H1 (cell line): Measurements from ENCODE around the gene AMT. TPM values are rescaled to one million over a fixed set of nuclear protein-coding genes. Genes with fewer than 3 reads are reported as not detected.

ENCODE experiments used
- CTCF ChIA-PET: fragments of 300-600 bp; sonication (Branson Sonifier 250); formaldehyde crosslinking; loops from one replicate; lab custom pipeline; 2021; ENCODE audit not compliant: partially characterized antibody; lab: Charles Lee
- POLR2A ChIA-PET: fragments of 300-600 bp; sonication (Branson Sonifier 250); formaldehyde crosslinking; loops from one replicate; lab custom pipeline; 2021; ENCODE audit warnings: inconsistent platforms; ENCODE audit not compliant: partially characterized antibody; lab: Charles Lee
- DNase-seq, 2 experiments: peaks; one replicate each; pipeline versions ENCODE4 v3.0.0 to v3.0.0-alpha.2; 2010 to 2022; ENCODE audit warnings: low spot score in 2 of 2, low read depth in 1 of 2, mixed read lengths in 1 of 2
- FAIRE-seq: peaks from 2 replicates; lab custom pipeline; 2011; peaks lifted over from hg19 to GRCh38; lab: Jason Lieb, UNC
- H2AFZ ChIP-seq: 2 replicates; pipeline ENCODE4 v1.8.1; 2012; ENCODE audit warnings: low read length, inconsistent platforms
- H2AK5ac ChIP-seq: 2 replicates; pipeline ENCODE4 v1.6.1; 2013; ENCODE audit warnings: low read depth, low read length
- H2BK120ac ChIP-seq: replicated peaks from 2 replicates; pipeline ENCODE3; 2013; ENCODE audit warnings: low read depth, low read length, inconsistent platforms
- H2BK12ac ChIP-seq: 2 replicates; pipeline ENCODE4 v1.6.1; 2013; ENCODE audit warnings: low read depth, low read length
- H2BK15ac ChIP-seq: 2 replicates; pipeline ENCODE4 v1.6.1; 2013; ENCODE audit warnings: low read length
- H2BK20ac ChIP-seq: 2 replicates; pipeline ENCODE4 v1.6.1; 2013; ENCODE audit warnings: low read length
- H2BK5ac ChIP-seq: 2 replicates; pipeline ENCODE4 v1.6.1; 2013; ENCODE audit warnings: low read depth, low read length
- H3K14ac ChIP-seq: 2 replicates; pipeline ENCODE4 v1.6.1; 2013; ENCODE audit warnings: inconsistent platforms; ENCODE audit not compliant: insufficient read length
- H3K18ac ChIP-seq: 2 replicates; pipeline ENCODE4 v1.6.1; 2013; ENCODE audit warnings: low read length; ENCODE audit errors: extremely low read depth
- H3K23ac ChIP-seq: 2 replicates; pipeline ENCODE4 v1.6.1; 2013; ENCODE audit warnings: inconsistent platforms; ENCODE audit not compliant: insufficient read length
- H3K23me2 ChIP-seq: 2 replicates; pipeline ENCODE4 v1.6.1; 2013; ENCODE audit warnings: low read depth, low read length
- H3K27ac ChIP-seq: 2 replicates; pipeline ENCODE4 v1.6.1; 2011; ENCODE audit warnings: low read depth, low read length, inconsistent platforms
- H3K27me3 ChIP-seq, 4 experiments: replicated peaks in 1 of 4; 1 replicate in 1 of 4; 2 replicates in 3 of 4; pipeline versions ENCODE4 v1.6.1 to v1.8.1; 2011 to 2013; ENCODE audit warnings: low read length in 3 of 4, mild to moderate bottlenecking in 3 of 4, inconsistent platforms in 2 of 4, mixed read lengths in 2 of 4, moderate library complexity in 1 of 4; ENCODE audit not compliant: control insufficient read depth in 3 of 4, insufficient read depth in 3 of 4; ENCODE audit errors: extremely low read depth in 1 of 4
- H3K36me3 ChIP-seq, 4 experiments: 2 replicates each; pipeline versions ENCODE4 v1.6.1 to v1.8.1; 2011 to 2013; ENCODE audit warnings: mild to moderate bottlenecking in 4 of 4, low read length in 3 of 4, moderate library complexity in 2 of 4, control low read depth in 1 of 4, inconsistent platforms in 1 of 4; ENCODE audit not compliant: insufficient read depth in 4 of 4, control insufficient read depth in 2 of 4
- H3K4ac ChIP-seq: replicated peaks from 2 replicates; pipeline ENCODE3; 2013; ENCODE audit warnings: low read length, low read depth, mixed read lengths, inconsistent platforms; ENCODE audit not compliant: insufficient read length
- H3K4me1 ChIP-seq, 4 experiments: replicated peaks in 1 of 4; 1 replicate in 1 of 4; 2 replicates in 3 of 4; pipeline versions ENCODE4 v1.6.1 to v1.8.1; 2011 to 2013; ENCODE audit warnings: low read length in 3 of 4, inconsistent platforms in 2 of 4, mixed read lengths in 1 of 4; ENCODE audit not compliant: insufficient read depth in 4 of 4, control insufficient read depth in 3 of 4
- H3K4me2 ChIP-seq, 2 experiments: 2 replicates each; pipeline versions ENCODE4 v1.6.1 to v1.8.1; 2011 to 2013; ENCODE audit warnings: low read depth in 2 of 2, low read length in 2 of 2, control low read depth in 1 of 2, inconsistent platforms in 1 of 2, mild to moderate bottlenecking in 1 of 2; ENCODE audit not compliant: insufficient read depth in 1 of 2
- H3K4me3 ChIP-seq, 4 experiments: fragments of 200-600, 300-600 bp in 1 of 4; sonication (generic), shearing (Covaris generic), sonication (Bioruptor Twin) in 1 of 4; 2 replicates each; pipeline versions ENCODE4 v1.5.1 to v1.8.1; 2011 to 2016; ENCODE audit warnings: low read length in 4 of 4, low read depth in 3 of 4, control low read depth in 2 of 4, inconsistent platforms in 2 of 4, mild to moderate bottlenecking in 2 of 4, mixed read lengths in 1 of 4, moderate library complexity in 1 of 4; ENCODE audit not compliant: insufficient read depth in 2 of 4; ENCODE audit errors: extremely low read depth in 1 of 4
- H3K56ac ChIP-seq: replicated peaks from 2 replicates; pipeline ENCODE3; 2013; ENCODE audit warnings: low read depth, mild to moderate bottlenecking, mixed read lengths, low read length, inconsistent platforms; ENCODE audit not compliant: insufficient read length
- H3K79me1 ChIP-seq: 2 replicates; pipeline ENCODE4 v1.6.1; 2013; ENCODE audit warnings: low read depth, low read length, control low read depth
- H3K79me2 ChIP-seq, 2 experiments: 2 replicates each; pipeline versions ENCODE4 v1.6.1 to v1.8.1; 2012 to 2013; ENCODE audit warnings: low read length in 2 of 2, mild to moderate bottlenecking in 2 of 2, inconsistent platforms in 1 of 2; ENCODE audit not compliant: insufficient read depth in 2 of 2, control insufficient read depth in 1 of 2
- H3K9ac ChIP-seq, 4 experiments: replicated peaks in 1 of 4; 1 replicate in 1 of 4; 2 replicates in 3 of 4; pipeline versions ENCODE4 v1.6.1 to v1.8.1; 2011 to 2013; ENCODE audit warnings: low read depth in 3 of 4, low read length in 3 of 4, control low read depth in 2 of 4, mild to moderate bottlenecking in 2 of 4, moderate library complexity in 2 of 4, inconsistent platforms in 1 of 4; ENCODE audit errors: extremely low read depth in 1 of 4
- H3K9me3 ChIP-seq, 2 experiments: 2 replicates each; pipeline versions ENCODE4 v1.6.1 to v1.8.1; 2012 to 2013; ENCODE audit warnings: mild to moderate bottlenecking in 2 of 2, moderate library complexity in 2 of 2, control low read depth in 1 of 2, inconsistent platforms in 1 of 2, low read depth in 1 of 2, low read length in 1 of 2, mixed read lengths in 1 of 2; ENCODE audit not compliant: insufficient read depth in 2 of 2
- H4K20me1 ChIP-seq, 2 experiments: replicated peaks in 1 of 2; 2 replicates each; pipeline versions ENCODE3 to v1.8.1; 2011 to 2013; ENCODE audit warnings: inconsistent platforms in 2 of 2, low read length in 2 of 2, mild to moderate bottlenecking in 1 of 2; ENCODE audit not compliant: insufficient read depth in 2 of 2, control insufficient read depth in 1 of 2
- H4K5ac ChIP-seq: 2 replicates; pipeline ENCODE4 v1.6.1; 2013; ENCODE audit warnings: low read length, low read depth, mixed read lengths, inconsistent platforms; ENCODE audit not compliant: insufficient read length
- H4K8ac ChIP-seq: 2 replicates; pipeline ENCODE4 v1.8.0; 2013; ENCODE audit warnings: mild to moderate bottlenecking, moderate library complexity, low read length, inconsistent platforms; ENCODE audit not compliant: insufficient read depth; ENCODE audit errors: extremely low read depth
- H4K91ac ChIP-seq: replicated peaks from 2 replicates; pipeline ENCODE3; 2013; ENCODE audit warnings: low read length, mixed read lengths, inconsistent platforms; ENCODE audit not compliant: insufficient read length
- ASH2L ChIP-seq: fragments of 200-600, 300-600 bp; sonication (generic); IDR thresholded peaks from one replicate; pipeline ENCODE4 v1.7.1; 2017; ENCODE audit warnings: low read length
- CBX5 ChIP-seq: fragments of 300-800, 300-1000 bp; sonication (generic); IDR thresholded peaks from 2 replicates; pipeline ENCODE4 v1.7.1; 2016; ENCODE audit warnings: antibody characterized with exemption, low read length, low read depth
- CBX8 ChIP-seq: fragments of 300-800, 300-1000 bp; sonication (generic); IDR thresholded peaks from 2 replicates; pipeline ENCODE4 v1.7.1; 2016; ENCODE audit warnings: low read depth, low read length, borderline replicate concordance
- CHD2 ChIP-seq: IDR thresholded peaks from 2 replicates; pipeline ENCODE4 v1.6.1; 2012; ENCODE audit warnings: low read length, improper control_type of control experiment
- CTBP2 ChIP-seq: IDR thresholded peaks from 2 replicates; pipeline ENCODE4 v1.7.0; 2011; ENCODE audit warnings: borderline replicate concordance, mild to moderate bottlenecking, moderate library complexity, mixed read lengths, low read length; ENCODE audit not compliant: insufficient read depth, insufficient read length
- E2F6 ChIP-seq: IDR thresholded peaks from 2 replicates; pipeline ENCODE4 v1.6.1; 2012; ENCODE audit warnings: inconsistent platforms
- FOSL1 ChIP-seq: IDR thresholded peaks from 2 replicates; pipeline ENCODE4 v1.6.1; 2011; ENCODE audit warnings: mild to moderate bottlenecking, low read depth, low read length, moderate library complexity; ENCODE audit not compliant: insufficient read depth
- KDM1A ChIP-seq: fragments of 200-600, 300-600 bp; sonication (generic); IDR thresholded peaks from 2 replicates; pipeline ENCODE4 v1.7.1; 2016; ENCODE audit warnings: mild to moderate bottlenecking, low read length, borderline replicate concordance
- NANOG ChIP-seq: IDR thresholded peaks from 2 replicates; pipeline ENCODE4 v1.6.1; 2011; ENCODE audit warnings: low read length, low read depth, mild to moderate bottlenecking, inconsistent platforms; ENCODE audit not compliant: insufficient read depth, poor library complexity, severe bottlenecking
- NRF1 ChIP-seq: IDR thresholded peaks from 2 replicates; pipeline ENCODE4 v1.6.1; 2011; ENCODE audit warnings: mild to moderate bottlenecking, low read depth, low read length, improper control_type of control experiment
- RFX5 ChIP-seq: IDR thresholded peaks from 2 replicates; pipeline ENCODE4 v1.6.1; 2011; ENCODE audit warnings: low read depth, low read length, improper control_type of control experiment, borderline replicate concordance
- SP1 ChIP-seq: IDR thresholded peaks from 2 replicates; pipeline ENCODE4 v1.6.1; 2011; ENCODE audit warnings: low read depth, low read length
- SP4 ChIP-seq: IDR thresholded peaks from 2 replicates; pipeline ENCODE4 v1.6.1; 2012; ENCODE audit warnings: low read length, inconsistent platforms
- WGBS, 2 experiments: shearing (Covaris generic) in 1 of 2; methylation state at CpG; one replicate each; pipeline versions ENCODE4 v1.1.6 to v1.1.7; 2013 to 2015; ENCODE audit warnings: low lambda C conversion rate in 2 of 2, mixed read lengths in 2 of 2, inconsistent platforms in 1 of 2, low coverage in 1 of 2, missing lambda C conversion rate in 1 of 2; ENCODE audit not compliant: insufficient replicate concordance in 2 of 2, insufficient coverage in 1 of 2, insufficient read length in 1 of 2; ENCODE audit errors: extremely low coverage in 1 of 2, missing lambda C conversion rate in 1 of 2; 5-methylcytosine and 5-hydroxymethylcytosine counted together
- polyA plus RNA-seq, 7 experiments: library from polyadenylated mRNA; depleted of rRNA in 3 of 7; stranded (reverse) in 5 of 7; unstranded in 2 of 7; fragments of >200 nt in 5 of 7; fragments of 200-250 nt in 2 of 7; gene quantifications; 1 replicate in 5 of 7; 2 replicates in 1 of 7; 4 replicates in 1 of 7; pipeline versions ENCODE4 v1.2.1 to v1.2.3, GENCODE V29; 2011 to 2013; ENCODE audit warnings: missing spikeins in 2 of 7, mixed read lengths in 2 of 7
- total RNA-seq: library from RNA; stranded (reverse); fragmentation: NEBNext Ultra II Directional; extraction: Animal tissue kit (Norgen Biotek cat#: 25700); gene quantifications from 2 replicates; pipeline ENCODE4 v1.2.1, GENCODE V29; 2021

The AMT gene
- total and polyA plus RNA-seq, 2 of the 8 experiments (the other 6 are each of a cell fraction or from before 2014, with no cell fraction given) = 46.5 to 92.4 TPM

DNA sequence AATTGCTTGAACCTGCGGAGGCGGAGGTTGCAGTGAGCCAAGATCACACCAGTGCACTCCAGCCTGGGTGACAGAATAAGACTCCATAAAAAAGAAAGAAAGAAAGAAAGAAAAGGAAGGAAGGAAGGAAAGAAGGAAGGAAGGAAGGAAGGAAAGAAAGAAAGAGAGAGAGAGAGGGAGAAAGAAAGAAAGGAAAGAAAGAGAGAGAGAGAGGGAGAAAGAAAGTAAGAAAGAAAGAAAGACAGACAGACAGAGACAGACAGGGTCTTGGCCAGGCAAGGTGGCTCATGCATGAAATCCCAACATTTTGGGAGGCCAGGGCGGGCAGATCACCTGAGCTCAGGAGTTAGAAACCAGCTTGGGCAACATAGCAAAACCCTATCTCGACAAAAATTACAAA is 31.3 kb upstream of the AMT start:
- Histone ChIP-seq H4K5ac (no peak overlapping the region), H4K20me1 (no peaks in the 10 kb centered on the region), H3K4me2 (no peak overlapping the region), H3K4ac (no peak overlapping the region), H2BK20ac (no peak overlapping the region), H3K23me2 (no peaks in the 10 kb centered on the region), H3K23ac (no peak overlapping the region), H3K79me1 (no peaks in the 10 kb centered on the region), H2BK12ac (no peak overlapping the region), H3K36me3 (no peaks in the 10 kb centered on the region), H3K4me1 (peaks cover 4 to 6% (median 5%) of the 10 kb centered on the region in 4 experiments; a peak in 6 of 7 replicates), H4K91ac (no peak overlapping the region), H2BK120ac (no peak overlapping the region), H3K27ac (no peak overlapping the region), H4K8ac (no peak overlapping the region), H3K9ac (no peak overlapping the region), H3K9me3 (no peaks in the 10 kb centered on the region), H3K14ac (no peak overlapping the region), H2BK5ac (no peak overlapping the region), H3K56ac (no peak overlapping the region), H3K18ac (no peak overlapping the region), H2AK5ac (no peak overlapping the region), H3K79me2 (no peaks in the 10 kb centered on the region), H3K4me3 (no peak overlapping the region), H2AFZ (no peak overlapping the region), H2BK15ac (no peak overlapping the region), H3K27me3 (no peaks in the 10 kb centered on the region)
- CTCF ChIA-PET = interaction anchor here (0.7 to 4.1 kb wide), 28 partner anchors 9 to 218 kb away, joined by 3 to 50 read pairs (median 7); partner anchors contain the start of genes AMT and USP4
- FAIRE-seq = no peak
- 96% methylated on average over 3 of the region's 4 CpGs; no CpG with 5 or more reads in 1 of the 2 experiments for WGBS, 2 experiments
- POLR2A ChIA-PET = interaction anchor here (1.4 to 11.8 kb wide), 4 partner anchors 18 to 42 kb away, joined by 3 to 205 read pairs (median 6); partner anchors contain the start of genes AMT, DAG1, RHOA and TCTA
- DNase-seq = no peak
- TF ChIP-seq CTBP2 (no peak), CBX5 (no peak), E2F6 (no peak), SP1 (no peak), CBX8 (no peak), CHD2 (no peak), NRF1 (no peak), SP4 (no peak), RFX5 (no peak), KDM1A (no peak), ASH2L (no peak), FOSL1 (no peak), NANOG (no peak)
